ENCODE measurements around the gene MBOAT2. TPM values are rescaled to one million over a fixed set of nuclear protein-coding genes. Genes with fewer than 3 reads are reported as not detected.
"Not testable (repeated sequence)": the region's sequence is repeated elsewhere in the genome, so short reads cannot be mapped to it uniquely, and the experiment has no call there.

Gene MBOAT2, protein sequence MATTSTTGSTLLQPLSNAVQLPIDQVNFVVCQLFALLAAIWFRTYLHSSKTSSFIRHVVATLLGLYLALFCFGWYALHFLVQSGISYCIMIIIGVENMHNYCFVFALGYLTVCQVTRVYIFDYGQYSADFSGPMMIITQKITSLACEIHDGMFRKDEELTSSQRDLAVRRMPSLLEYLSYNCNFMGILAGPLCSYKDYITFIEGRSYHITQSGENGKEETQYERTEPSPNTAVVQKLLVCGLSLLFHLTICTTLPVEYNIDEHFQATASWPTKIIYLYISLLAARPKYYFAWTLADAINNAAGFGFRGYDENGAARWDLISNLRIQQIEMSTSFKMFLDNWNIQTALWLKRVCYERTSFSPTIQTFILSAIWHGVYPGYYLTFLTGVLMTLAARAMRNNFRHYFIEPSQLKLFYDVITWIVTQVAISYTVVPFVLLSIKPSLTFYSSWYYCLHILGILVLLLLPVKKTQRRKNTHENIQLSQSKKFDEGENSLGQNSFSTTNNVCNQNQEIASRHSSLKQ
- 100 to 1,000 TPM in 3 of 12 donors, 10 to 100 TPM in 9; 49.8 to 165 (median 85.9) TPM for polyA plus RNA-seq (ENCODE audit: insufficient read length in 12 of 12)
- long read RNA-seq, donor 1, partial matches to known transcripts, result 0 of 2 reads
- long read RNA-seq, donor 1, other reads (novel, unspliced or antisense), result 0 of 2 reads
- long read RNA-seq, donor 2, full-length matches to known transcripts, result 15 of 21 reads
- long read RNA-seq, donor 2, partial matches to known transcripts, result 6 of 21 reads
- long read RNA-seq, donor 2, other reads (novel, unspliced or antisense), result 0 of 21 reads
- long read RNA-seq, donor 3, full-length matches to known transcripts, result 8 of 8 reads
- long read RNA-seq, donor 3, partial matches to known transcripts, result 0 of 8 reads
- long read RNA-seq, donor 3, other reads (novel, unspliced or antisense), result 0 of 8 reads
- long read RNA-seq, donor 4, full-length matches to known transcripts, result 5 of 10 reads
- long read RNA-seq, donor 4, partial matches to known transcripts, result 5 of 10 reads
- long read RNA-seq, donor 4, other reads (novel, unspliced or antisense), result 0 of 10 reads
- long read RNA-seq, donor 5, full-length matches to known transcripts, result 17 of 23 reads
- long read RNA-seq, donor 5, partial matches to known transcripts, result 6 of 23 reads
- long read RNA-seq, donor 5, other reads (novel, unspliced or antisense), result 0 of 23 reads
- long read RNA-seq, donor 6, full-length matches to known transcripts, result 5 of 5 reads
- long read RNA-seq, donor 6, partial matches to known transcripts, result 0 of 5 reads
- long read RNA-seq, donor 6, other reads (novel, unspliced or antisense), result 0 of 5 reads
- long read RNA-seq, donor 7, full-length matches to known transcripts, result 7 of 7 reads
- long read RNA-seq, donor 7, partial matches to known transcripts, result 0 of 7 reads
- long read RNA-seq, donor 7, other reads (novel, unspliced or antisense), result 0 of 7 reads
- long read RNA-seq, donor 8, full-length matches to known transcripts, result 14 of 25 reads
- long read RNA-seq, donor 8, partial matches to known transcripts, result 11 of 25 reads
- long read RNA-seq, donor 8, other reads (novel, unspliced or antisense), result 0 of 25 reads
- long read RNA-seq, donor 9, full-length matches to known transcripts, result 6 of 6 reads
- long read RNA-seq, donor 9, partial matches to known transcripts, result 0 of 6 reads
- long read RNA-seq, donor 9, other reads (novel, unspliced or antisense), result 0 of 6 reads
- long read RNA-seq, donor 10, full-length matches to known transcripts, result 5 of 5 reads
- long read RNA-seq, donor 10, partial matches to known transcripts, result 0 of 5 reads
- long read RNA-seq, donor 10, other reads (novel, unspliced or antisense), result 0 of 5 reads
- long read RNA-seq, donor 11, full-length matches to known transcripts, result 10 of 32 reads
- long read RNA-seq, donor 11, partial matches to known transcripts, result 22 of 32 reads
- long read RNA-seq, donor 11, other reads (novel, unspliced or antisense), result 0 of 32 reads

DNA sequence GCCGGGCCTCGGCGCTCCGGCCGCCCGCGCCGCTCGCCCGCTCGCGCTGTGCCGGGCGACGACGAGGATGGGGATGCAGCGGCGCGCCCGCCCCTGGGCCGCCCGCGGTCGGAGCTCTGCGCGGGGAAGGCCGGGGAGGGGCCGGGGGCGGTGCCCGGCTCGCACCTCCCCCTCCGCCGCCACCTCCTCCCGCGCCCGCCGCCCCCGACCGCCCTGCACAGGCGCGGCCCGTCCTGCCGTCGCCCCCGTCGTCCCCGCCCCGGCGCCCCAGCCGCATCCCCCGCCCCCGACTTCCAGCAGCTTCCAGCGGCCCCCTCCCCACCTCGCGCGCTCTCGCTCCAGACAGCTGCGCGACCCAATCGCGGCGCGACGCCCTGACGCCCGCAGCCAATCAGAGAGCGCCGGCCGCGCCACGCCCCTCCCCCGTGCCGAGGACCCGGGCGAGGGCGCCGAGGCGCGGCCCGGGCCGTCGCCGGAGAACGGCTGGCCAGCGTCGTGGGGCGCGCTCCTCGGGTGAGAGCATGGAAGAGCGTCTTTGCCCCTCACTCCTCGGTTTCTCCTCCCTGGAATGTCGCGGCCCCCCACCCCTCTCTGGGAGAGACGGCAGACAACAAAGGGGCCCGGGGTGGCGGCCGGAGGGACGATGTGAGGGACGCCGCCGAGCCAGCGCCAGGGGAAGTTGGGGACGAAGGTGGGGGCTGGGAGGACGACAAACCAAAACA lies at the start of gene MBOAT2:
TSS of gene MBOAT2 (minus strand) at position 69 of the 722 bp plus-strand sequence. CDS start 70 bp downstream, outside the sequence.
- peak; percentile 93 for DNase-seq

DNA sequence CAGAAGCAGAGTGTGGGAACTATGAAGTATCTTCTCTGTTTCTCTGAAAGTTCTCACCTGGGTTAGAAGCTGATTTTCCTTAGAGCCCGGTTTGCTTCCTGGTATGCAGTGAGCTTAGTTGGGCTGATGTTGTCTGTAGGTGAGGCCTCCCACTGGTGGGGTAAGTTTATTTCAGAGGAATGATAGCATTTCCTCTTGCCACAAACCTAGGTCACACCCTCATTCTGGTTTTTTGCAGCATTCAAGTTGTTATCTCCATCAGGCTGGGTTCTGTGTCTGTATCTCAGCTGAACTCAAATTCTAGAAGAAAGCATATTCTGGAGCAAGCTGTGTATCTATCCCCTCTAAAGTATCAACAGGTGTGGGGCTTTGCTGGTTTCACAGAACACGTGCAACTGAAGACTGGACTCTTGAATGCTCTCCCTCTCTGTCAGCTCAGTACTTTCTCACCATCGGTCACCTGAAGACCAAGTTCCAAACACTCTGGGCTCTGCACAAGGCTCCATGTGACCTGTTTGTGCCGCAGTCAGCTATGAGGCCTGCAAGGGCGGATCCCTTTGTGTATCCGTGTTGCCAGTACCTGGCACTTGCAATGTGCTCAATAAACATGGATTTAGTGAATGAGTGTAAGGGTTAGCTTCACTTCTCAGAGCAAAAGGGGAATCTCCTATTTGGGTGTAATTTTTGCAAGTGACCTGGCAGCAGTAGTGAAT lies 49.5 kb upstream of the MBOAT2 start:
- DNase-seq, result no peak

DNA sequence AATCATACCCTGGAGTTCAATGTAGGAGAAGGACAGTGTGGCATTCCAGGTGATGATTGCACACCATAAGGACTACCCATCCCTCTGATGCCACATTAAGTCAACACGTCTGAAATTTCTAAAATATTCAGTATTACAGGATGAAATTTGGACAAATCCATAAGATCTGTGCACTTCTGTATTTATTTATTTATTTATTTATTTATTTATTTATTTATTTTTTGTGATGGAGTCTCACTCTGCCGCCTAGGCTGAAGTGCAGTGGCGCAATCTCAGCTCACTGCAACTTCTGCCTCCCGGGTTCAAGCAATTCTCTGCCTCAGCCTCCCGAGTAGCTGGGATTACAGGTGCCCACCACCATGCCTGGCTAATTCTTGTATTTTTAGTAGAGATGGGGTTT lies 48.0 kb upstream of the MBOAT2 start:
- not testable (repeated sequence) for DNase-seq

DNA sequence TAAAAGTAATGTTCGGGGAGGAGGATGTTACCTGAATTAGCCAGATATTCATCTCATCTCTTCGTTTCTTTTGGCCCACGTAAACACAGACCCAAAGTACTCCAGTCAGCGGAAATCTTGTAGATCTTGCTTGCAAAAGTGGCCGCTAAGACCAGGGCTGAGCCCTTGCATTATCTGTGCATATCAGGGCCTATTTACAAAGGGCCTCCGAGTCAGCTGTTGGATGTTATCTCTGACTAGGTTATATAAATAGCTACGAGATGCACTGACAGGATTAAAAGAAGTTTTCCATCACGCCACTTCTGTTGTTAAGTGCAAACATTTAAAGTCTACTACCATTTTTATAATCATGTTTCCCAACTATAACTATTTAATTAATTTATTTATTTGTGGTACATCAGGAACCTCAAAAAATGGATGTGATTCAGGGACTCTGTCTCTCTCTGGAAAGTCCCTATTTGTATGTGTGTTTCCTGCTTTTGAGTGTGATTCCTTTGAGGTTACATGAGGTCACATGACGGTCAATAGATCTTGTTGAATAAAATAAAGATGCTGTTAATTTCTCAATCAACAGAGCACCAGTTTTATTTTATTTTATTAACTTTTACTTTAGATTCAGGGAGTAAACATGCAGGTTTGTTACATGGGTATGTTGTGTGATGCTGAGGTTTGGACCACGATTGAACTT lies 46.8 kb upstream of the MBOAT2 start:
- no peak for DNase-seq

DNA sequence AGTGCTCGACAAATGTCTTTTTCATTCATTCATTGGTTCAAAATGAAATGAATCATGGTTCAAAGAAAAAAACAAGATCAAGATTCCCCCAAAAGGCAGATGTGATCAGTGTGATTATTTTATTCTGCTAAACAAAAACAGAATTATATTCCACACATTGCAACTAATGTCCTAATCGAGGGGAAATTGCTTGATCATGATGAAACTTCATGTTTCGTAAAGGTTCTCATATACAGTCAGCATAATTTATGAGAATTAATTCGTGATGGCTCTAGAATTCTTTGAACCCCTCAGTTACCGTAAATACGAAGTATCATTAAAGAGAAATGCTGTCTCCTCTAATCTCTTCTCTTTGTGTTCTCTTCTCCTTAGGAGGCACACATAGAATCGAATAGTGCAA lies 42.1 kb upstream of the MBOAT2 start:
- no peak for DNase-seq

DNA sequence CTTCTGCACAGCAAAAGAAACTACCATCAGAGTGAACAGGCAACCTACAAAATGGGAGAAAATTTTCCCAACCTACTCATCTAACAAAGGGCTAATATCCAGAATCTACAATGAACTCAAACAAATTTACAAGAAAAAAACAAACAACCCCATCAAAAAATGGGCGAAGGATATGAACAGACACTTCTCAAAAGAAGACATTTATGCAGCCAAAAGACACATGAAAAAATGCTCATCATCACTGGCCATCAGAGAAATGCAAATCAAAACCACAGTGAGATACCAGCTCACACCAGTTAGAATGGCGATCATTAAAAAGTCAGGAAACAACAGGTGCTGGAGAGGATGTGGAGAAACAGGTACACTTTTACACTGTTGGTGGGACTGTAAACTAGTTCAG lies 40.0 kb upstream of the MBOAT2 start:
- DNase-seq, result not testable (repeated sequence)

DNA sequence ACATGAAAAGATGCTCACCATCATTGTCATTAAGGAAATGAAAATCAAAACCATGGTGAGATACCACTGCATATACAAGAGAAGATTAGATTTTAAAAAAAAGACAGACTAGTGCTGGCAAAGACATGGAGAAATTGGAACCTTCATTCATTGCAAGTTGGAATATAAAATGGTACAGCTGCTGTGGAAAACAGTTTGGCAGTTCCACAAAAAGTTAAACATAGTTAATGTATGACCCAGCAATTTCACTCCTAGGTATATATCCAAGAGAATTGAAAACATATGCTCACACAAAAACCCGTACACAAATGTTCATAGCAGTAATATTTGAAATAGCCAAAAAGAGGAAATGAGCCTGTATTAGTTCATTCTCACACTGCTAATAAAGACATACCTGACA lies 33.7 kb upstream of the MBOAT2 start:
- no peak for DNase-seq

DNA sequence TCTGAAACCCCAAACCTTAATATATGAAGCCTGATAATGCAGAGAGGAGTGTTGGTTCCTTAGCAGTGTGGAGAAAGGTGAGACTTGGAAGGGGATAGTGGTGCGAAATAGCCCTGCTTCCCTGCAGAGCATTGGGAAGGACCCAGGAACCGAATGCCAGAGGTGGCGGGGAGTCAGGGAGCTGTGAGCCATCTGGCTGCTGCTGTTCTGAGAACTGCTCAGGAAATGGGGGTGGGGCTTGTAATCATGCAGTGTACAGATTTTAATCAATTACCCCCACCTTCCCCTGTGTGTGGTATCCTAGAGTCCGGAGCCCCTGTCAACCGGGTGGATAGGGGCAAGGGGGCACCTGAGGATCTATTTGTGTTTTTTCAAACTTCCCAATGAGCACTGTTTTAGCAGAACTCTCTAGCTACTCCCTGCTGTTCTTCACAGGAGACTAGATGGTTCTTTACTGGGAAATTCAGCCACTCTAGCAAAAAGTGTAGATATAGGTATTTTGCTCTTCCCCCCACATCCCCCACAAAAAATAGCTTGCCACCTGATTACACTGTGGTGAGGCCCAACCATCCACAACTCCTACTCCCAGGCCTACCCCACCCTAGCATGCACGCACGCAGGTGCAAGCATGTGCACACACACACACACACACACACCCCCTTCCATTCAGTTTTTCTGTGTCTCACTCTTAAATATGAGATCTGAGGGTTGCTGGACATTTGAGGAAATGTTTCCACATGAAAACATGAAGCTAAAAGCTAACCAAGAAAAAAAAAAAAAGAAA lies 30.1 kb upstream of the MBOAT2 start:
- DNase-seq, result peak; percentile 21

DNA sequence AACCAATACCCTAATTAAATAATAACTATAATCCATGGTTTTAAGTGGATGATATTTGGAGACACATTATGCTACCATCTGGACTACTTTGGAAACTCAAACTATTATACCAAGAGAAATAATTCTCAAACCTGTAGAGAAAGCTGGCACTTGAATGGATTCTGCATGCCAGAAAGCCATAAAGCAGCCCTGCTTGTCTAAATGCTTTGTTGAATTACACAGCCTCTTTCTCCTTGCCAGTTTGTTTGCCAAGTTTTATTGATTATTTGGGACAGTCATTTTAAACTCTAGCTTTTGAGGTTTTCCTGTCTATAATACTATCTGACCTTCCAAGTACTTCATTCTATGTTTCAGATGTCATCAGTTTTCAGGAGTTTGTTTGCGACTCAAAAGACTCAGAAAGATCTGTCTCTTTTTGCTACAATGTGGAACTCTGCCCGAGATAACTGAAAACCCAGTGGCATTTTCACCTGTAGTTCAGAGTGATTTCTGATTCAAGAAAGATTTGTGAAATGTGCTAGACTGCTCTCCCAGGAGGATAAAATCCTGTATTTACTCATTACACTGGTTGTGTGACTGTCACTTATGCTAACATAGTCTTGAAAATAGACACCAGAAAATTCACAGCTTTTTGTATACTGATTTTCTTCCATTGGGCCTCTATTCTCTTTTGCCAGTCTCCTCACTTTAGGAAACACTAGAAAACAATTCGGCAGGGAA lies 29.2 kb upstream of the MBOAT2 start:
- DNase-seq, result no peak

DNA sequence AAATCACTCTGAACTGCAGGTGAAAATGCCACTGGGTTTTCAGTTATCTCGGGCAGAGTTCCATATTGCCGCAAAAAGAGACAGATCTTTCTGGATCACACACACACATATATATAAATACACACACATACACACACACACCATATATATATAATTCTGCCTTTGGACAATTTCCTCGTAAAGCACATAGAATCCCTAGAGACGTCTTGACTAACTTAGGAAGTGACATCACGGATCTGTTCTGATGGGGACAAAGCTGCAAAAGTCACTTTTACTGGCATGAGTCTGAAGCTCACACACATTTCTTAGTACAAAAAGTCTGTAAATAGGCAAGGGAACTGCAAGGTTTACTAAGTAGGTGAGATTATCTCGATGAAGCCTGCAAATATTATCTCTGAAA lies 28.6 kb upstream of the MBOAT2 start:
- no peak for DNase-seq

DNA sequence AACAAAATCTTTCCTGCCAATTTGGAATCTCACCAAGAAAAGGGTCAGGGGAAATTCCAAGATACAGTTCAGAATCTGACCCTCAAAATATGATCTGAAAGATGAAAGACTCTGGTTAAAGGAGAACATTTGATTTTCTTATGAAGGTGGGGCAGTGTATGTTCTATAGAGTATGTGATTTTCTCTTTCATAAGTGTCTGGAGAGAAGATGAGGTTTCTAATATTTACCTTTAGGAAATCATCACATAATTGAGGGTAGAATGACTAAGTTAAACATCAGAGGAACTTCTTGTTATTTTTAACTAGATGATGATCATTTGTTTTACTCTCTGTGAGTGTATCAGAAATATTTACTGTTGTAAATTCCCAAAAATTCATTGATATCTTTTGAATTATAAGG lies 27.8 kb upstream of the MBOAT2 start:
- no peak for DNase-seq

DNA sequence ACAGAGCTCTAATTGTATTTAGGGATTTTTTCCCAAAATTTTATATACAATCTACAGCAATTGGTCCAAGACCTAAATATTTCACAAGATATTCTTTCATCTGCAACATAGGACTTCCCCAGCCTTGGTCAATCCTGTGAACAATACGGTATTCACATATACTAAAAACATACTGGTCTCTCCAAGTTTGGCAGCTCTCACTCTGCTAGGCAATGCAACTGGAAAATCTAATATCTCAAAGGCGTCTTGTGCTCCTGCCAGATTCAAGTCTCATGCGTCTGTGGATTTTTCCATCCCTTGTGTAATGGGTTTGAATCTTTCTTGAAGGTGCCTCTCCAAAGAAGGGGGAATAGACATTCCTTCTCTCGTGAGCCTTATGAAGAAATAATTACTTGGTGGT lies 27.4 kb upstream of the MBOAT2 start:
- DNase-seq, result peak; percentile 64

DNA sequence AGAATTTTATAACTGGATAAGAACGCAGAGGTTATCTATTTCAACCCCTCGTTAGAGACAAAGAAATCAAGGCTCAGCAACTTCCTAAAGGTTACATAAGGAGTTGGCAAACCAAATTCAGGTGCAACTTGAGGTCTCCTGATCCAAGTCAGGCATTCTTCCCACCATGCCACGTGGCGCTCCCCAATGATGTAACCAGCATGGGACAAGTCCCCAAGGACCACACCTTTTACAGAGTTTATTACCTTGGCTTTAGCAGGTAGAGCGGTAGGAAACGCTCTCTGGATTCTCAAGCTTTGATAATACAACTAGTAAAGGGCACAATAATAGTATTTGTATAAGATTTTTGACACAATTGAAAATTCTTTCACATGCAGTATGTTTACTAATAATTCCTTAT lies 26.7 kb upstream of the MBOAT2 start:
- no peak for DNase-seq

DNA sequence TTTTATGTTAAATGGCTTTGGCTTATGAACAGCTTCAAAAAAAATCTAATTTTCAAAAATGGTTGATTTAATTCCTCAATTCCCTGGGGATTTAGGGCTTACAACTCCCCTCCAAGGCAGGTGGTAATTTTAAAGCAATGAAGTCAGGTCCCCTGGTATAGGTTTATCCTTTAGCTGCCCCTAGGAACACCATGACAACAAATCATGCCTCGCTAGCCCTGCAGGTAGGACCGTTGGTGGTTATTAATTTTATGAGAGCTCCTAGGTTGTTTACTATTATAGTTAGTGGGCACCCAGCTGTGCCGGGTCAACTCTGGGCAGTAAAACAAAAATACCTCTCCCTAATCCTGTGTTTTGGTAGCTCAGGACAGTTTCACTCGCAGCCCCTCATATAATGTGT lies 26.2 kb upstream of the MBOAT2 start:
- DNase-seq, result no peak

DNA sequence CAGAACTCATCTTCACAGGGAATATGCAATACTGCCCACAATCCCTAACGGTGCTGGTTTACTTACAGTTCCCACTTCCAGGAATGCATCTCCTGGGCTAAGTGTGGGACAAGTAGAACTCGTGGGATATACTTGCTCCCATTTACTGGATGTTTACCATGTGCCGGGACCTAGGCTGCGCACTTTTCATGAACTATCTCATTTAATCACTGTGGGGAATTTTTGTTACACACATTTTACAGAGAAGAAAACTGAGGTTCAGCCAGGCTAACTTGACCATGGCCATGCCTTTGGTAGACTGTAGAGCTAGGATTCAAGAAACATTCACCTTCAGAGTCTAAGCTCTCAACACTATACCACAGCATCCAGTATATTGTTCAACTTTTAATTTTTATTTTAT lies 24.4 kb upstream of the MBOAT2 start:
- DNase-seq, result no peak

DNA sequence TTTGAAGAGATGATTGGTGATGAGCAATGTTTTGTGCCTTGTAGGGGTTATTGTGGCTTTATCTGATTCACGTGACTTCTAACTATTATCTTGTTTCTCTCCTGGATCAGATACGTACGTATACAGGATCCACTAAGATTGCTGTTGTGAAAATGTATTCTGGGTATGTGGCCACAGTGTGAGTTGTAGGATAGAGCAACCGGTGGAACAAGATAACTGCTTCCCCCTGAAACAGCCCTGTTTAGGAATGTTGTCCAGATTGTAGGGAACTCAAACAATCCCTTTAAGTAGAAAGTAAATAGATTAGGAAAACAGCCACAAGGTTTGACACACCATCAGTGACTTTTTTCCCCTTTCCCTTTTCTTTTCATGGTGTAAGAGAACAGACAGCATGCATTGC lies 22.3 kb upstream of the MBOAT2 start:
- DNase-seq, result no peak

DNA sequence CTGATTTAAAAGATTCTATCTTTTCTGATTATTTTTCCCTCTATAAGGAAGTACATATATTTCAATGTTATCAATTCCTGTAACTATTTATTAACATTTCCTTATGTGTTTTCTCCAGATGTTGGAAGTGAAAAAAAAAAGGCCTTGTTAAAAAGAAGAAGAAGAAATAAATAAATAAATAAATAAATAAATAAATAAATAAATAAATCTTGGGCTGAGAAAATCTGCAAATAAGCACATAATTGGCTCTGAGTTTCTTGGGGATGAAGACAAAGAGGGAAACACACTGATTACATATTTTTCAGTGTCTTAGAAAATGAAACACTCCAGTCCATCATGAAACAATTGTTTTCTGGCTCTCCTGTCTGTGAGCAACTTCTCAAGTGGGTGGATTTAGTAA lies 21.1 kb upstream of the MBOAT2 start:
- DNase-seq, result no peak

Data from muscle of arm (tissue), 14 donors.